Gastroesophageal sphincter (tissue), 4 donors: ENCODE measurements around the gene PHKA2. TPM values are rescaled to one million over a fixed set of nuclear protein-coding genes. Genes with fewer than 3 reads are reported as not detected.
"Not testable (repeated sequence)": the region's sequence is repeated elsewhere in the genome, so short reads cannot be mapped to it uniquely, and the experiment has no call there.

Source experiments
- ATAC-seq: fragments of 150-250 bp; one replicate; pipeline ENCODE4 v1.9.1; 2016; ENCODE audit warnings: mild to moderate bottlenecking, moderate library complexity
- H3K27ac ChIP-seq, 4 donors: fragments of 200-600 bp; sonication (generic) in 3 of 4; 1 replicate in 3 of 4; 2 replicates in 1 of 4; pipeline ENCODE4 v1.5.1; 2016 to 2019
- H3K27me3 ChIP-seq: fragments of 200-600 bp; sonication (generic); one replicate; pipeline ENCODE4 v1.5.1; 2019
- H3K36me3 ChIP-seq, 2 donors: fragments of 200-600 bp; sonication (generic); one replicate each; pipeline ENCODE4 v1.5.1; 2019; ENCODE audit warnings: control low read depth in 1 of 2
- H3K4me1 ChIP-seq, 3 donors: fragments of 200-600 bp; sonication (generic); 1 replicate in 2 of 3; 2 replicates in 1 of 3; pipeline ENCODE4 v1.5.1; 2016 to 2019; ENCODE audit warnings: control low read depth in 2 of 3
- H3K4me3 ChIP-seq, 2 donors: fragments of 200-600 bp; sonication (generic); one replicate each; pipeline ENCODE4 v1.5.1; 2019; ENCODE audit warnings: mild to moderate bottlenecking in 1 of 2, moderate library complexity in 1 of 2
- H3K9me3 ChIP-seq, 3 donors: fragments of 200-600 bp; sonication (generic); one replicate each; pipeline ENCODE4 v1.5.1; 2017 to 2019; ENCODE audit warnings: control low read depth in 2 of 3
- CTCF ChIP-seq, 4 experiments: fragments of 200-600 bp in 2 of 4; fragments of 450-650 bp in 2 of 4; sonication (generic) in 1 of 4; IDR thresholded peaks; one replicate each; pipeline ENCODE4 v1.5.1; 2017 to 2019; ENCODE audit warnings: antibody characterized with exemption in 4 of 4, mild to moderate bottlenecking in 2 of 4, moderate library complexity in 2 of 4
- EP300 ChIP-seq: sonication (generic); formaldehyde crosslinking; IDR thresholded peaks from one replicate; pipeline ENCODE4 v1.6.1; 2017; ENCODE audit warnings: antibody characterized with exemption, mild to moderate bottlenecking
- POLR2A ChIP-seq, 2 donors: fragments of 450-650 bp; IDR thresholded peaks; one replicate each; pipeline ENCODE4 v1.6.1; 2017; ENCODE audit warnings: antibody characterized with exemption in 2 of 2, mild to moderate bottlenecking in 2 of 2, moderate library complexity in 1 of 2
- POLR2AphosphoS5 ChIP-seq: sonication (generic); formaldehyde crosslinking; IDR thresholded peaks from one replicate; pipeline ENCODE4 v1.6.1; 2017; ENCODE audit warnings: antibody characterized with exemption
- WGBS, 2 donors: methylation state at CpG; one replicate each; pipeline ENCODE4 v1.1.5; 2018; ENCODE audit warnings: low coverage in 1 of 2; 5-methylcytosine and 5-hydroxymethylcytosine counted together
- total RNA-seq, 4 donors: library from RNA; depleted of rRNA; stranded (reverse); fragments of >200 nt; gene quantifications; one replicate each; pipeline ENCODE4 v1.1.0, GENCODE V29; 2016

Gene PHKA2
- total RNA-seq, 4 donors from 2014 or later, result 3.9 to 15.1 (median 13.2) TPM

DNA sequence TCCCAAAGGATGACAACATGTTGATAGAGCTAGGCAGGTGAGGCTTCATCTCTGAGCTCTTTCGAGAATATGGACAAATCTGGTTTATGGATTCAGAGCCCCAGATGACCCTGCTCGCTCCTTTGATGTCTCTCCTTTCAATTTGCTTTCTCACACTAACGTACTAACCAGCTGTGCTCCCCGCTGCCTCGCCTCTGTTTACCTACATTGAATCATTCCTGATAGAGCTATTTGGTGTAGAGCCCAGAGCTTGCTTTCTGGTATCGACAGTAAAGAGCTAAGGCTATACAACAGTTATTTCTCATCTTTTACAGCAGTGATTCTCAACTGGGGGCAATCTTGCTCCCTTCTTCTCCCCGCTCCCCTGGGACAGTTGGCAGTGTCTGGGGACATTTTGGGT, 8.9 kb upstream of the PHKA2 start:
- ATAC-seq, result no peak
- Histone ChIP-seq H3K9me3 (no peaks in the 10 kb centered on the region), H3K4me1 (no peaks in the 10 kb centered on the region), H3K27me3 (no peaks in the 10 kb centered on the region), H3K4me3 (no peak overlapping the region), H3K27ac (no peak overlapping the region), H3K36me3 (peaks cover 0 to 8% of the 10 kb centered on the region in 2 donors)
- TF ChIP-seq POLR2AphosphoS5 (no peak), CTCF (IDR thresholded peaks at IDR 0.05) (no peak), EP300 (no peak), POLR2A (IDR thresholded peaks at IDR 0.05) (no peak)
- WGBS, 2 donors, result 92 to 100% methylated on average over 2 to 4 of the region's 7 CpGs

GRCh38 chrX:18985186-18985435, 1.2 kb upstream of the PHKA2 start:
- Histone ChIP-seq H3K4me1 (peaks cover 0 to 23% (median 0%) of the 10 kb centered on the region in 3 donors), H3K36me3 (peaks cover 0 to 8% of the 10 kb centered on the region in 2 donors), H3K4me3 (peak overlapping the region; percentile 77 to 93), H3K27me3 (no peaks in the 10 kb centered on the region), H3K27ac (peak overlapping the region; percentile 86 to 91 (median 90)), H3K9me3 (no peaks in the 10 kb centered on the region)
- 0 to 50% methylated on average over 1 to 4 of the region's 4 CpGs for WGBS, 2 donors
- TF ChIP-seq CTCF (IDR thresholded peaks at IDR 0.05), result no peak
- TF ChIP-seq EP300, result no peak
- TF ChIP-seq POLR2AphosphoS5, result no peak
- TF ChIP-seq POLR2A (IDR thresholded peaks at IDR 0.05), result no peak
- ATAC-seq, result no peak

DNA sequence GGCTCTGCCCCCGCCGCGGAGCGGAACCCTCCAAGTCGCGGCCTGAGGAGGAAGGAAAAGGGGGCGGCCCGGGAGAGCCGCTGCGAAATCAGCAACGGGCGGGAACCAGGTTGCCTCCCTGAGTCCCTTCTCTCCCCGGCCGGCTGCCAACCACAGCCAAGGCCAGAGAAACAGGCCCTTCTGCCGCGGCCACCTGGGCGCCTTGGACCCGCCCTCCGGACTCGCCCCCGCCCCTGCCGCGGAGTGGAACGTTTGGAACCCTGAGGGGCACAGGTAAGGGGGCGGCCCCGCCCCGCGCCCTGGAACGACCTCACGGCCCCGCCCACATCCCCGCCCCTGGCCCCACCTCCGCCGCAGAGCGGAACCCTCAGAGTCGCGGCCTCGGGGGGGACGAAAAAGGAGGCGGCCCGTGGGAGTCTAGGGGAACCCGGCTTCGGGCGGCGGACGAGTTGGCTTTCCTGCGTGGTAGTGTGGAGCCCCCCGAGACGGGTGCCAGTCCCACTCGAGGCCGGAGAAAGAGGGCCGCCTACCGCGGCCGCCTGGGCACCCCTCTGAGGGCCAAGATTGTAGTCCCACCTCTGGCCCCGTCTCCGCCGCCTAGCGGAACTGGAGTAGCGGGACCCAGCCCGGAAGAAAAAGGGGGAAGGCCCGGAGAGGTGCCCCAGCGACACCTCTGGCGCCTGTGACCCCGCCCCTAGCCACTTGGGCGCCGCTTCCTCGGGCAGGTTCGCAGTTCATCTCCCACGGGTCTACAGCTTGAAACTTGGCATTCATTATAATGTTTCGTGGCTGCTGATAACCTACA, 669 bp upstream of the PHKA2 start:
- H3K27ac ChIP-seq, result peak overlapping the region; percentile 86 to 91 (median 90)
- H3K9me3 ChIP-seq, result no peaks in the 10 kb centered on the region
- TF ChIP-seq POLR2A (IDR thresholded peaks at IDR 0.05) (peak; percentile 11 to 18), EP300 (no peak), POLR2AphosphoS5 (peak; percentile 23), CTCF (IDR thresholded peaks at IDR 0.05) (peak; percentile 33 to 77 (median 66))
- peak overlapping the region; percentile 77 to 93 for H3K4me3 ChIP-seq
- peak; percentile 92 for ATAC-seq
- H3K36me3 ChIP-seq, result peaks cover 0 to 3% of the 10 kb centered on the region in 2 donors
- no peaks in the 10 kb centered on the region for H3K27me3 ChIP-seq
- WGBS, 2 donors, result 46% methylated on average over 9 of the region's 71 CpGs; no CpG with 5 or more reads in 1 of the 2 donors
- H3K4me1 ChIP-seq, result peaks cover 0 to 23% (median 0%) of the 10 kb centered on the region in 3 donors

DNA sequence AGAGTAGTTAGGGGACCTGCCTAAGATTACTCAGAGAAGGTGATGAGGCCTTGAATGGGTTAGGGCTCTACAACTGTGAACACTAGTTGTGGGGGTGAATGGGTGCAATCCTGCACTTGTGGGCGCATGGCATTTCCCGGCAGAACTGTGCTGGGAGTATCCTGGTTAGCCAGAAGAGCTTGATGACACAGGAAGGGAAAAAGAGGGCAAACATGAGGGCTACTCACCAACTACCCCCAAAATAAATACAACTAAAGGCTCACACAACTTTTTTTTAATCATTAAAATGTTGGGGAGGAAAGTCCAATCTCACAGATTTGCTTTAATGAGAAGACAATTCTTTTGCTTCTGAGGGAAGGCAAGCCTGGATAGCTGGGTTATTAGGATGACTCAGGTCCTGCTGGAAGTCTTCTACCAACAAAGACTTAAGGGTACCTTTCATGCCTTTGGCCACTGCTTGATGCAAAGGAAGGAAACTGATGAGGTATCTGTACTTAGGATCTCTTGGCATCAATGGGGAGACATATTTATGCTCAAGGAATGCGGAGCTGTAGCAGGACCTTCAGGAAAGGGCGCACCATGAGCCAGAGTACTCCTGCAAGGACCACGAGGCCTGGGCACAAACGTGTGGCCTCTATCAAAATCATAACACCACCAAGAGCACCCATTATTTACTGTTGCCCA, 2.6 kb downstream of the PHKA2 start:
- H3K4me3 ChIP-seq, result no peak overlapping the region
- H3K27ac ChIP-seq, result no peak overlapping the region
- no peak for TF ChIP-seq POLR2AphosphoS5
- no peak for TF ChIP-seq CTCF (IDR thresholded peaks at IDR 0.05)
- TF ChIP-seq EP300, result no peak
- TF ChIP-seq POLR2A (IDR thresholded peaks at IDR 0.05), result no peak
- no peaks in the 10 kb centered on the region for H3K9me3 ChIP-seq
- peaks cover 0 to 23% (median 0%) of the 10 kb centered on the region in 3 donors for H3K4me1 ChIP-seq
- no peak for ATAC-seq
- no peaks in the 10 kb centered on the region for H3K36me3 ChIP-seq
- no CpG with 5 or more reads among the region's 6 CpGs for WGBS, 2 donors
- no peaks in the 10 kb centered on the region for H3K27me3 ChIP-seq

GRCh38 chrX:18980262-18980661, 3.7 kb downstream of the PHKA2 start:
- not testable (repeated sequence) for H3K27ac ChIP-seq, H3K4me3 ChIP-seq, H3K36me3 ChIP-seq, H3K9me3 ChIP-seq, H3K27me3 ChIP-seq, ATAC-seq
- peaks cover 0 to 17% (median 0%) of the 10 kb centered on the region in 3 donors for H3K4me1 ChIP-seq
- 72 to 78% methylated on average over 4 of the region's 6 CpGs for WGBS, 2 donors
